Neural crest cell (in vitro differentiated cells): ENCODE measurements around the gene SMOC1. TPM values are rescaled to one million over a fixed set of nuclear protein-coding genes. Genes with fewer than 3 reads are reported as not detected.

Experiments used
- DNase-seq: peaks from one replicate; pipeline ENCODE4 v3.0.0; 2021; ENCODE audit warnings: low read depth, mixed read lengths, low spot score
- H3K27ac Mint-ChIP-seq: one replicate; pipeline ENCODE4 v1.8.0; 2021; ENCODE audit warnings: mild to moderate bottlenecking, mixed read lengths; ENCODE audit not compliant: unreplicated experiment
- H3K27me3 Mint-ChIP-seq: 2 replicates; pipeline ENCODE4 v1.8.0; 2021; ENCODE audit warnings: low read depth, mild to moderate bottlenecking, mixed read lengths
- H3K36me3 Mint-ChIP-seq: 2 replicates; pipeline ENCODE4 v1.8.0; 2021; ENCODE audit warnings: low read depth, mild to moderate bottlenecking, mixed read lengths
- H3K4me1 Mint-ChIP-seq: 2 replicates; pipeline ENCODE4 v1.8.0; 2021; ENCODE audit warnings: mixed read lengths
- H3K4me3 Mint-ChIP-seq: one replicate; pipeline ENCODE4 v1.8.0; 2021; ENCODE audit warnings: mild to moderate bottlenecking, mixed read lengths
- H3K9me3 Mint-ChIP-seq: 2 replicates; pipeline ENCODE4 v1.8.0; 2021; ENCODE audit warnings: mixed read lengths
- CTCF ChIP-seq: fragments of 200-600 bp; sonication (generic); conservative IDR thresholded peaks from 2 replicates; pipeline ENCODE4 v1.5.0; 2021; ENCODE audit warnings: antibody characterized with exemption, mild to moderate bottlenecking
- total RNA-seq: library from RNA; stranded (reverse); gene quantifications from 2 replicates; pipeline ENCODE4 v1.2.1, GENCODE V29; 2021

The SMOC1 gene
- total RNA-seq, 1 donor from 2014 or later, result 203 TPM

GRCh38 chr14:70077720-70078119, 198.5 kb downstream of the SMOC1 start:
- TF ChIP-seq CTCF, result no peak
- H3K27ac Mint-ChIP-seq, result no peak overlapping the region
- H3K4me1 Mint-ChIP-seq, result no peaks in the 10 kb centered on the region
- H3K9me3 Mint-ChIP-seq, result no peaks in the 10 kb centered on the region
- no peaks in the 10 kb centered on the region for H3K36me3 Mint-ChIP-seq
- DNase-seq, result no peak
- H3K4me3 Mint-ChIP-seq, result no peak overlapping the region
- H3K27me3 Mint-ChIP-seq, result peaks cover 20% of the 10 kb centered on the region

GRCh38 chr14:70078329-70078728, 199.1 kb downstream of the SMOC1 start:
- Mint-ChIP-seq H3K4me1 (no peaks in the 10 kb centered on the region), H3K36me3 (no peaks in the 10 kb centered on the region), H3K27ac (no peak overlapping the region), H3K4me3 (no peak overlapping the region), H3K9me3 (no peaks in the 10 kb centered on the region), H3K27me3 (peaks cover 25% of the 10 kb centered on the region)
- TF ChIP-seq CTCF, result no peak
- DNase-seq, result no peak

GRCh38 chr14:70080076-70080475, 200.9 kb downstream of the SMOC1 start:
- Mint-ChIP-seq H3K36me3 (no peaks in the 10 kb centered on the region), H3K4me3 (no peak overlapping the region), H3K9me3 (no peaks in the 10 kb centered on the region), H3K27me3 (peaks cover 37% of the 10 kb centered on the region), H3K4me1 (no peaks in the 10 kb centered on the region), H3K27ac (no peak overlapping the region)
- no peak for DNase-seq
- no peak for TF ChIP-seq CTCF

Other genes starting within 250 kb of the SMOC1 start
- 356 and 377 TPM in 2 replicates for gene SRSF5, start 112.3 kb upstream of the SMOC1 start, total RNA-seq
- gene SLC10A1, start 82.2 kb upstream of the SMOC1 start, total RNA-seq, result not detected in 2 replicates